Tibial nerve (tissue), 4 donors: ENCODE measurements around the gene ST8SIA6. TPM values are rescaled to one million over a fixed set of nuclear protein-coding genes. Genes with fewer than 3 reads are reported as not detected.
A peak's percentile ranks its signal among the peaks of the same experiment; 100 is the strongest.

ENCODE experiments used
- DNase-seq, 2 donors: peaks; one replicate each; pipeline ENCODE4 v3.0.0-alpha.2; 2019; ENCODE audit warnings: low spot score in 2 of 2
- H3K27ac ChIP-seq, 4 donors: fragments of 200-600 bp; sonication (generic) in 3 of 4; one replicate each; pipeline ENCODE4 v1.5.1; 2017 to 2019; ENCODE audit warnings: mild to moderate bottlenecking in 1 of 4
- H3K27me3 ChIP-seq, 2 donors: fragments of 200-600 bp; sonication (generic) in 1 of 2; one replicate each; pipeline versions ENCODE4 v1.5.1 to v1.6.0; 2017 to 2019
- H3K36me3 ChIP-seq, 3 donors: fragments of 200-600 bp; sonication (generic); one replicate each; pipeline ENCODE4 v1.5.1; 2018 to 2019
- H3K4me1 ChIP-seq, 4 donors: fragments of 200-600 bp; sonication (generic) in 3 of 4; one replicate each; pipeline ENCODE4 v1.5.1; 2017 to 2019
- H3K4me3 ChIP-seq, 4 donors: fragments of 200-600 bp; sonication (generic) in 3 of 4; one replicate each; pipeline ENCODE4 v1.5.1; 2017 to 2019; ENCODE audit warnings: mild to moderate bottlenecking in 1 of 4, moderate library complexity in 1 of 4
- H3K9me3 ChIP-seq, 4 donors: fragments of 200-600 bp; sonication (generic) in 3 of 4; one replicate each; pipeline ENCODE4 v1.5.1; 2017 to 2019
- CTCF ChIP-seq, 5 experiments: fragments of 200-600 bp in 3 of 5; fragments of 450-650 bp in 2 of 5; sonication (generic) in 3 of 5; IDR thresholded peaks; one replicate each; pipeline ENCODE4 v1.5.1; 2016 to 2019; ENCODE audit warnings: antibody characterized with exemption in 5 of 5, mild to moderate bottlenecking in 3 of 5, moderate library complexity in 2 of 5
- EP300 ChIP-seq, 2 donors: sonication (generic); formaldehyde crosslinking; IDR thresholded peaks; one replicate each; pipeline ENCODE4 v1.6.1; 2017; ENCODE audit warnings: antibody characterized with exemption in 2 of 2, mild to moderate bottlenecking in 1 of 2
- POLR2A ChIP-seq, 2 donors: fragments of 450-650 bp; IDR thresholded peaks; one replicate each; pipeline ENCODE4 v1.6.1; 2017; ENCODE audit warnings: antibody characterized with exemption in 2 of 2, mild to moderate bottlenecking in 2 of 2, moderate library complexity in 2 of 2
- WGBS, 2 donors: methylation state at CpG; one replicate each; pipeline ENCODE4 v1.1.5; 2018; 5-methylcytosine and 5-hydroxymethylcytosine counted together
- total RNA-seq, 4 donors: library from RNA; depleted of rRNA; stranded (reverse); fragments of >200 nt; gene quantifications; one replicate each; pipeline ENCODE4 v1.1.0, GENCODE V29; 2016

ST8SIA6 gene
- total RNA-seq, 4 donors from 2014 or later = 1.9 to 4.2 (median 3.5) TPM

GRCh38 chr10:17381502-17382142 is 72.8 kb downstream of the ST8SIA6 start:
- WGBS, 2 donors = 26 to 39% methylated on average over 4 of the region's 4 CpGs
- Histone ChIP-seq H3K4me1 (peaks cover 0 to 11% (median 3%) of the 10 kb centered on the region in 4 donors), H3K9me3 (no peaks in the 10 kb centered on the region), H3K27ac (no peak overlapping the region), H3K4me3 (no peak overlapping the region), H3K36me3 (no peaks in the 10 kb centered on the region), H3K27me3 (no peaks in the 10 kb centered on the region)
- TF ChIP-seq POLR2A (IDR thresholded peaks at IDR 0.05) = no peak
- TF ChIP-seq EP300 (IDR thresholded peaks at IDR 0.05) = no peak
- TF ChIP-seq CTCF (IDR thresholded peaks at IDR 0.05) = no peak
- no peak for DNase-seq

DNA sequence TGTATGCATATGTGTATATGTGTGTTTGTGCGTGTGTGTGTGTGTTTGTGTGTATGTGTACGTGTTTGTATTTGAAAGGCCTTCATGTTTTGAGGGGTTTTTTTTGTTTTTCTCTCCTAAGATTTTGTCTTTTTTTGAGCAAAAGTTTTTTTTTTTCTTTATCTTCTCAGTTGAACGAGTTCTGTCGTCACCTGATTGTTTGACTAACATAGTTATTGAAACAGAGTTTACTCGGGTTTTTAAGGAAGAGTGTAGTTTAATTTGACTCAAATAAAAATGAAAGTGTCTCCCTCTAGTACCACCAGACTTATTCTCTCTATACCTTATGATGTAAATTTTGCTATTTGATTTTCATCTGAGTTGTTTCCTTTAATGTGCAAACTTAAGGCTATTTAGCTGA is 73.5 kb downstream of the ST8SIA6 start:
- H3K9me3 ChIP-seq = no peaks in the 10 kb centered on the region
- no peaks in the 10 kb centered on the region for H3K36me3 ChIP-seq
- peaks cover 0 to 11% (median 3%) of the 10 kb centered on the region in 4 donors for H3K4me1 ChIP-seq
- no peaks in the 10 kb centered on the region for H3K27me3 ChIP-seq
- TF ChIP-seq POLR2A (IDR thresholded peaks at IDR 0.05) (no peak), CTCF (IDR thresholded peaks at IDR 0.05) (no peak), EP300 (IDR thresholded peaks at IDR 0.05) (no peak)
- no peak overlapping the region for H3K27ac ChIP-seq
- 58 to 76% methylated on average over 5 of the region's 5 CpGs for WGBS, 2 donors
- no peak overlapping the region for H3K4me3 ChIP-seq
- no peak for DNase-seq

GRCh38 chr10:17380016-17380415 is 74.4 kb downstream of the ST8SIA6 start:
- WGBS, 2 donors = 67 to 76% methylated on average over 1 of the region's 1 CpG

DNA sequence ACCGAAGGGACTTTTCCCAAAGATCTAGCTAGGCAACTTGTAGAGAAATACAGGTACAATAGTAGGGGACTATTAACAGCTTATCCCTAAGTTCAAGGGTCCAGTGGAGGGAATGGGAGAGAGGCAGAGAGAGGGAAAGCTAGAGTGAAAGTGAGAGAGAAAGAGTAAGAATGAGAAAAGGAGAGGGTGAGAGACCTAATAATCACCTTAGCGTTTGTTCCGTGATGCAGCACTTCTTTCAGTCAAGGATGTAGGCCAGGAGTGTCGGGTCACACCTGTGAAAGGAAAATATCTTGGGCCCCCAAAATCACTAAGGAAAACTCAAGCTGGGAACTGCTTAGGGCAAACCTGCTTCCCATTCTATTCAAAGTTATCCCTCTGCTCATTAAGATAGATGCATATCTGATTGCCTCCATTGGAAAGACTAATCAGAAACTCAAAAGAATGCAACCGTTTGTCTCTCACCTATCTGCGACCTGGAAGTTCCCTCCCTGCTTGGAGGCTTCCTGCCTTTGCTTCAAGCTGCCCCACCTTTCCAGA is 75.2 kb downstream of the ST8SIA6 start:
- no peaks in the 10 kb centered on the region for H3K36me3 ChIP-seq
- H3K27ac ChIP-seq = no peak overlapping the region
- WGBS, 2 donors = 72 to 84% methylated on average over 6 of the region's 6 CpGs
- TF ChIP-seq EP300 (IDR thresholded peaks at IDR 0.05) = no peak
- no peak for TF ChIP-seq CTCF (IDR thresholded peaks at IDR 0.05)
- TF ChIP-seq POLR2A (IDR thresholded peaks at IDR 0.05) = no peak
- no peak overlapping the region for H3K4me3 ChIP-seq
- no peak for DNase-seq
- H3K9me3 ChIP-seq = no peaks in the 10 kb centered on the region
- H3K4me1 ChIP-seq = peaks cover 0 to 5% (median 0%) of the 10 kb centered on the region in 4 donors
- H3K27me3 ChIP-seq = no peaks in the 10 kb centered on the region

More at GRCh38 chr10:17380016-17380415, 74.4 kb downstream of the ST8SIA6 start:
- Histone ChIP-seq H3K27ac (no peak overlapping the region), H3K9me3 (no peaks in the 10 kb centered on the region), H3K36me3 (no peaks in the 10 kb centered on the region), H3K4me3 (no peak overlapping the region), H3K27me3 (no peaks in the 10 kb centered on the region), H3K4me1 (peaks cover 0 to 6% (median 3%) of the 10 kb centered on the region in 4 donors)
- TF ChIP-seq CTCF (IDR thresholded peaks at IDR 0.05) (no peak), EP300 (IDR thresholded peaks at IDR 0.05) (no peak), POLR2A (IDR thresholded peaks at IDR 0.05) (no peak)
- DNase-seq = no peak

DNA sequence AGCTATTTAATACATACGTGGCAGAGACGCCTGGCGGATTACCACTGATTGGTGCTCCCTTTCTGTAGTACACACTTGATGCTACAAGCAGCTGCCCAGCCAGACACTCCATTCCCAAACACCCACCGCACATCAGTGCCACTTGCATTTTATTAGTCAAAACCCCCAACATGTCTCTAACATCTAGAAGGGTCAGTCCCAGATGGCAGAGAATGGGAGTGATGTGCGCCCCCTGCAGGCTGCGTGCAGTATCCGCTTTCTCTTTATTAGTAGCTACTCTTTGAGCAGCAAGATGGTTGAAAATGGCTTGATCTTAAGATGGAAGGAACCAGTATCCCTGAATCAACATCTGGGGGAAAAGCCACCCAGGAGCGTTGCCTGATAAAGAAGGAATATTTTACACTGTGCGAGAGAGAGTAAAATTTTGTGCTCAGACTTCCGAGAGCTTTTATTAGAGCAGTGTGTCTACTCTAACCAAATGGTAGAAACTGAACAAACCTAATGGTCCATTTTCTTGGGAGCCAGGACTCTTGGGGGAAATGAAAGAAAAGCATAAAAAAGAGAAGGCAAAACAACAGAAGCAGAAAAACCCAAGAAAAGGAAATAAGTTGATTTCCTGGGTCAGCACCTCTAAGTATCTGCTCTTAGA is 78.3 kb downstream of the ST8SIA6 start:
- H3K9me3 ChIP-seq = no peaks in the 10 kb centered on the region
- no peak overlapping the region for H3K4me3 ChIP-seq

More for the DNA sequence above, 78.3 kb downstream of the ST8SIA6 start:
- Histone ChIP-seq H3K36me3 (no peaks in the 10 kb centered on the region), H3K27ac (no peak overlapping the region), H3K27me3 (no peaks in the 10 kb centered on the region), H3K4me1 (no peaks in the 10 kb centered on the region)
- 84 to 87% methylated on average over 10 of the region's 10 CpGs for WGBS, 2 donors
- no peak for DNase-seq
- TF ChIP-seq CTCF (IDR thresholded peaks at IDR 0.05) (peak in 1 of 5 experiments; percentile 6), POLR2A (IDR thresholded peaks at IDR 0.05) (no peak)
